GM21619 (cell line): ENCODE measurements around the gene GPA33.

Source experiments
- ATAC-seq: cut with Tn5 transposase; IDR thresholded peaks from one replicate; pipeline ENCODE4 v1.9.1; 2021; ENCODE audit not compliant: unreplicated experiment

GPA33 gene

DNA sequence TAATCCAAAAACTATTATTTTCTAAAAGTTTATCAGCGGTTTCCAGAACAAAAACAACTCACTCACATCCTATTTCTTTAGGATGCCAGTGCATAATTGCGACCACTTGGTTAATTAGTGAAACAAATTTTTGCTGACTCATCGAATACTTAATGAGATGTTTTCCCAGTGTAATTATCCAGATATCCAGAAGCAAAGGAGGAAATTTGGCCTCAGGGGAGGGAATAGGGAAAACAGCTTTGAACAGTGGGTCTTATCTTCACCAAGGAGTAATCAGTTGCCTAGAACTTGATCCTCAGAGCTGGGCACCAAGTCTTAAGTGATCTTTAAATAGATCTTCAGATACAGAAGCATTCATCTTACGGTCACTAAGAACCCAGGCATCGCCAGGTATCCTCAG, 28.0 kb upstream of the GPA33 start:
- ATAC-seq: no peak

DNA sequence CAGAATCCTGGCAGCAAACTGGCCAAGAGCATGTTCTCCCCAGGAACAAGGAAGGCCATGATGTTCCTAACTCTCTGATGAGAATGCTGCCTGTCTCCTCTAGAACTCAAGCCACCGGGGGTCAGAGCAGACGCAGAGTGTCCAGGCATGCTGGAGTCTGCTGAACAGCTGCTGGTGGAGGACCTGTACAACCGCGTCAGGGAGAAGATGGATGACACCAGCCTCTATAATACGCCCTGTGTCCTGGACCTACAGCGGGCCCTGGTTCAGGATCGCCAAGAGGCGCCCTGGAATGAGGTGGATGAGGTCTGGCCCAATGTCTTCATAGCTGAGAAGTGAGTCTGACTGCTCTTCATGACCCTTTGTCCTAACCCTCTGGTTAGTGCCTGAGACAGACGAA, 27.0 kb upstream of the GPA33 start:
- no peak for ATAC-seq

DNA sequence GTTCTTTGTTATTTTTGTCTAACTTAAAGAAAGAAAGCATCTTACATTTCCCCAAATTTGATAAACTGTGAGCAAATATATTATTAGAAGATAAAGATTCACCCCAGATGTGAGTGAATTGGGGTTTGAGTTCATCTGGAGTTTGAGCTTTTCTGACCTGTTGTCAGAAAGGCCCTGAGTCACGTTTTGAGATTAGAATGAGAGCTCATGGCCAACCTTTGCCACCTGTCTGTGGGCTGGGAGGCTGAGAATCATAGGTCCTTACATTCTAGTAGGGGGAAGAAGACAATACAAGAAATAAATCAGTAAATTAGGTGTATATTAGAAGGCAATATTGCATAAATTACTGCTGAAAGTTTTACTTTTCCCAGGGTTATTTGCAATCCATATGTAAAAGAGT, 26.0 kb upstream of the GPA33 start:
- no peak for ATAC-seq

DNA sequence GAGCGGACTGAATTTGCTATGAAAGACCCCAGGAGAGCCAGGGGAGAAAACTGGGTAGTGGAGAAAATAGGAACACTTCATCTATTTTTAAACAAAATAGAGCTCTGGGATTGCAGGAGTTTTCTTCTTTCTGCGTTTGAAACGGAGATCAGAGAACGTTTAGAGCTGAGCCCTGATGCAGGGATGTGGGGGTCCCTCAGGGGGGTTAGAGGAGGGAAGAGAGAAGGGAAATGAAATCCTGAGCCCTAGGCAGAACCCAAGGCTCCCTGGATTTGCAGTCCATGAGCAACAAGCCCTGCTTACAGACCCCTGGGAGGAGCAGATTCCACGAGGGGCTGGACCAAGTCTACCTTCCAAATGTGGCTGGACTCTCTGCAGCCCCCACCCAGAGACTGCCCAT, 25.5 kb upstream of the GPA33 start:
- ATAC-seq: no peak

DNA sequence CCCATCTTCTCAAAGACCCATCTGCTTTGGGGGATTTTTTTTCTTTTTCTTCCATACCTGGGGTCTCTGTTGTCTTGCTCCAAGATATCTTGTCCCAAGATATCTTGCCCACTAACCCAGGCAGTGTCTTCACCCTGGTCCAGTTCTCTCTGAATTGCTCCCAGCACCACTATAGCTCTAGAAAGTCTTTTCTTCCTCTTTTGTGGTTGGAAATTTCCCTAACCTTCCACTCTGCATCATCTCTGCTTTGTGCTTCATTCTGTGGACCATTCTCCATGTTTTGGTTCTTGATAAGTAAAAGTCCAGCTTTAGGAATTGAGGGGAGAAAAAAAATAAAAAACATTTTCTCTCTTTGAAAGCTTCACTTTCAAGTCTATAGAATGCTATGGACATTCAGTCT, 24.5 kb upstream of the GPA33 start:
- ATAC-seq: no peak

DNA sequence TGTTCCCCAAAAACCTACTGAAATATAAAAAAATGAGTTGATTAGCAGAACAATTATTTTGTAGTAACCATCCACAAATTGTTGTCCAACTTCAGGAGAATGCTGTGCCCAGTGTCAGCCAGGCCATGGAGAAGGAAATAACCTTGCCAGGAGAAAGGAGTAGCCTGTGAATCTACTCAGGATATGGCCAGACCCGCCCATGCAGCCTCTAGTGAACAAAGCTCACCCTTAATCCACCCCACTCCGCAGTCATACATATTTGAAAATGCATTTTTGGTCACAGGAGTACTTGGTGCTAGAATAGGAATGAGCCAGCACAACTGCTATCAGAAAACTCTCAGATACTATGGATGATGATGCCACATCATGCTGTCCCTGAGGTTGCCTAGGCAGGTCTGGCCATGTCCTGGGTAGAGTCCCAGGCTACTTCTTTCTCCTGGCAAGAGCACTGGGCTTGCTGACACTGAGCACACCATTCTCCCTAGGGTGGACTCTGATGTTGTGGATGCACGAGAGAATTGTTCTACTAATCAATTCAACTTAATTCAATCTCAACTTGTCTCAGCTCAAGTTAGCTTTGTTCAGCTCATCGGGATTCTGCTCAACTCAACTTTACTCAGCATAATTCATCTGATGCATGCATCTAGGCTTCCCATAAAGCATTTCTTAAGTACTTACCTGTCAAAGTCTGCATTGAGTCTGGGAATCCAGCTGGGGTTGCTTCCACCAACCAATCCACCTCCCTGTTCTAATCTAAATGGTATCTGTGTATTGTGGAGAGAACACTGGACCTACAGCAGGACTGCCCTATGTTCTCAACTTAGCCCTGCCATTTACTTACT, 21.9 kb upstream of the GPA33 start:
- no peak for ATAC-seq

DNA sequence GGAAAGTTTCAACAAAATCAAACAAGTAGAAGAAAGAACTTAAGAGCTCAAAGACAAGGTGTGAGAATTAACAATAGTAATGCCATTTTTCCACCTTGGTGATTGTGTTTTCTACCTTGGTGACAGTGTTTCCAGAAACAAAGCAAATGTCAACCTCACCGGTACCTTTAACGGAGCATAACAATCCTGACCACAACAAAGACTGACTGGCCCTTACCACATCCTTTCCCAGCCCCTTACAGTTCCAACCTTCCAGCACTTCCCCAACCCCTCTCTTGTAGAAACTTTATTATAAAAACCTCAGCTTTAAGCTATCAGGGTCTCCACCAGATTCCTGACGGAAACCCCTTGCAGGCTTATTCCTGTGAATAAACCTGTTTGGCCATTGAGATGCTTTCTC, 20.4 kb upstream of the GPA33 start:
- no peak for ATAC-seq

DNA sequence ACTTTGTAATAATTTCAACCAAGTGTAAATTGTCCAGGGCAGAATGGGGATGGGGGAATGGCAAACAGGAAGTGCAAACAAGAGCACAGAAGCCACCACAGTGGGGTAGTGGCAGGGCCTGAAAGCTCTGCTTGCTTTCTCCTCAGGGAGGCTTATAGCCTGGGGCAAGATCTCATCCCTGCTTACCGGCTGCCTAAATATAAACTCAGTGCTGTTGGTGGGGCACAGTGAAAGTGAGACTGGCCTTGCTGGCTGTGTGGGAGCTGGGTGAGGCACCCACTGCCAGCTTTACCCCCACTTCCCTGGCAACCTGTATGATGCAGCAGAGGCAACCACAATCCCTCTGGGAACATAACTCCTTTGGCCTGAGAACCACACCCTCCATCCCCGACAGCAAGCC, 18.9 kb upstream of the GPA33 start:
- ATAC-seq: no peak

DNA sequence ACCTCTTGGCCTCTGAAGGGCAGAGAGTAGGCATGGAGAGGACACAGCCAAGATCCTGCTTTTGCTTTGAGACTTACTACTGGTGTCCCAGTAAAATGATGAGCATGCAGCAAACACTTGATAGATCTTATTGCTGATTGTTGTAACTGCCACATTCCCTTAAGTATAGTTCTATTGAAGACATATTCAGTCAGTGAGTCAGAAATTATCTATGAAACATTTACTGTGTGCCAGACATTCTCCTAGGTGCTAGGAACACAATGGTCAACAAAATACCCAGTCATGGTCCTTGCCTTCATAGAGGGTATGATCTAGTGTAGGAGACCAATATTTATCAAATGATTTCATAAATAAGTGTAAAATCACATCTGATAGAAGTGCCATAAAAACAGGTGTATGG, 17.3 kb upstream of the GPA33 start:
- no peak for ATAC-seq

DNA sequence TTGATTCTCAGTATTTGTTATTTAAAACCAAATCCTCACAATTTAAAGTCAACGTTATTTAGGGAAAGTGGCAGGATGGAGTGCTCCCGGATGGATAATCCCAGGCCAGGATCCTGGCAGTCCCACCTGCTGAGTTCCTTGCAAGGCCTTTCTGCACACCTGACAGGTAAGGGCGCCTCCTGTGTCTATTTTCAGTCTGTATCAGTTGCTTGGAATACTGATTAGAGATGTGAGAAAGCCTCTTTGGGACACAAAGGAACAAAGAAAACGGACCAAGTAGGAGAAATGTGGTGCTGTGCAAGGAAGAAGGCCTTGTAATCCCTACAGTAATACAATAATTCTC, 15.9 kb upstream of the GPA33 start:
- no peak for ATAC-seq

DNA sequence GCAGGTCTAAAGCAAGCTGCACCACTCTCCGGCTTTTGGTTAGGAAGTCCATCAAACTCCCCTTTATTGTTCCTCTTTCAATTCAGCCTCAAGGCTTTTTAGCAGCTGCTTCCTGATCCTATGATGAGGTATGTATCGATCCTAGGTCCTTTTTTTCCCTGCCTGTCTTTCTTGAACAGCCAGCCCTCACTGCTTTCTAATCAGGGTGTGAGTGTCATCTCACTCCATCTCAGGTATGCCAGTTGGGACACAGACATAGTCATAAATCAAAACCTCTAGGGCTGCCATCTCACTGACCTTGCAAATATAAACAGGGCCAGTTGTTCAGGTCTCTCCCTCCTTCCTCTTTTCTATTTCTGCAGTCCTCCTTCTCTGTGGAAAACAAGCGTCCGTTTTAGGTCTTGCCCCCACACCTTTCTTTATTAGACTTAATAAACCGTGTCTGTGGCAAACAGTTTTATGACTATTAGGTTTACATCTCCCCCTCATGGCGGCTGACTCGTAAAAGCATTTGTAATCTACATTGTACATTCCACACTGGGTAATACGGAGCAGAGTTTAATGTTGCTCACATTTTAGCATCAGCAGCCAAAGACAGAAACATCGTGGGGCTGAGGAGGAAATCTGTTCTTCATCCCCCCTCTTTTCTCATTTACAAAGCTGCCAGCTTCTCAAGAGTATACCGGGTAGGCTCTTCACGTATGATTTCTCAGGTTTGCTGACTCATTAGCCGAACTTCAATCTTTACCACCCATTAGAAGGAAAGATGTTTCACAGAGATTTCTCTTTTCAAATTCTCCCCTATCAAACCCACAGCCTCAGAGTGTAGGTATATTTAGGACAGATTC, 15.3 kb upstream of the GPA33 start:
- ATAC-seq: no peak

DNA sequence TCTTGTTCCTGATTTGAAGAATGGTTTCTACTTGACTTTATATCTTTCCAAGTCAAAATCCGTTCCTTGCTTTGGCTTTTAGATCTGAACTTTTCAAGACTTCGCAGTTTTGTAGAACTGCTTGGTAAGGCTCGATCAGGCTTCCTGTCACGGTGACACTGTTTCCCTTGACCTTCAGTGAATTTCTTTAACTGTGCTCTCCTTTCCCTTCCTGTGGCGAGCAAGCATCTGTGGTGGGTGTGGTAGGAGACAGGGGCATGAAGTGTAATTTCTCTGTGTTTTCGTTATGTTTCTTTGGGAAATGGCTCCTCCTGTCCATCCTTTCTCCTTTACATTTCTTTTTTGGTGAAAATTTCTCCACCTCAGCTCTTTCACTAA, 14.1 kb upstream of the GPA33 start:
- no peak for ATAC-seq

DNA sequence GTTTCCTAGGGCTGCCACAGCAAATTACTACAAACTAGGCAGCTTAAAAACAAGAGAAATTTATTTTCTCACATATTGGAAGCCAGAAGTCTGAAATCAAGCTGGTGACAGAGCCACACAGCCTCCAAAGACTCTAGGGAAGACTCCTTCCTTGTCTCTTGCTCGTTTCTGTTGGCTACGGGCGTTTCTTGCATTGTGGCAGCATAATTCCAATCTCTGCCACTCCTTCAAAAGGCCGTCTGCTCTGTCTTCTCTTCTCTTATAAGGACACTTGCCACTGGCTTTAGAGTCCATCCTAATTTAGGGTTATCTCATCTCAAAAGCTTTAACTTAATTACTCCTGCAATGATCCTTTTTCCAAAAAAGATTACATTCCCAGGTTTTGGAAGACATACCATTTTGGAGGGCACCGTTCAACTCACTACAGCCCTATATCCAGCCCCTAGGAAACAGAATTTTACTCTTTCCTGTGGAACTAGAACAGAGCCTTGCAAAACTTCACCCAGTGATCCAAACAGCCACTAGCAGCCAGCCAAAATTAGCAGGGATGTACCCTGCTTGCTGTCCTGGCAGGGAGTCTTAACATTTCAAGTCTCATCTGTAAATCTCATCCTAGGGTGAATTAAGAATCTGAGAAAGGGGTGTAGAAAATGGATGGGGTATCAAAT, 12.9 kb upstream of the GPA33 start:
- ATAC-seq: no peak

DNA sequence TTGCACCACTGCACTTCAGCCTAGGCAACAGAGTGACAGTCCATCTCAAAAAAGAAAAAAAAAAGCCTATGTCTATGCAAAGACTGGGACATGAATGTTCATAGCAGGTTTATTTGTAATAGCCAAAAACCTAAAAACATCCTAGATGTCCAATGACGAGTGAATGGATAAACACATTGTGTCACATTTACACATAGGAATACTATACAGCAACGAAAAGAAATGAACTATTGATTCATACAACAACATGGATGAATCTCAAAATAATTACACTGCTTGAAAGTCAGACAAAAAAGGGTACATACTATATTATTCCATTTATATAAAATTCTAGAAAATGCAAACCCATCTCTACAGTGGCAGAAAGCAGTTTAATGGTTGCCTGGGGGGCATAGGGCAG, 11.6 kb upstream of the GPA33 start:
- no peak for ATAC-seq

DNA sequence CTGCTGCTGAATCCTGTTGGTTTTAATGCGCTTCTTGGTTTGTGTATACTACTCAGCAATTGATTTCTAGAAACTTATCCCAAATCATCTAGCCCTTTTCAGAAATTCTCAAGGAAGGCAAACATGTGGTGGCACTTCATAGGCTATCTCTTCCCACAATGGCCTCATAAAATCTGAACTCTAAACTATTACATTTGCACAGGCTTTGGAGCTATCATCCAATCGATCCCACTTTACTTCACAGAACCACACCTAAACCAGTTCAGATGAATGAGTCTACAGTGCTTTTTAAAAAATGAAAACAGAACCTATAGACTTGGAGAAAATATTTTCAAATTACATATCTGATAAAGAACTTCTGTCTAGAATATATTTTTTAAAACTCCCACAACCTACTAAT, 10.6 kb upstream of the GPA33 start:
- ATAC-seq: no peak

DNA sequence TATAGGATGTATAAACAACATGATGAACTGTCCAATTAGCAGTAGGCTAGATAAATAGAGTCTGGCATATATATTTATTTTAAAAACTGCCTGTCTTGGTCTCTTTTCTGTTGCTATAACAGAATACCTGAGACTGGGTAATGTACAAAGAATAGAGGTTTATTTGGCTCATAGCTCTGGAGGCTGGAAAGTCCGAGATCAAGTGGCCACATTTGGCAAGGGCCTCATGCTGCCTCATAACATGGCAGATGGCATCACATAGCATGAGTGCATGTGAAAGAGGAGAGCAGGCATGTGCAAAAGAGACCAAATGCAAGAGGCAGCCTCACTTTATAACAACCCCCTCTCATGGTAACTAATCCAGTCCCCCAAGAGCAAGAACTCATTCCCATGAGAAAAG, 9.7 kb upstream of the GPA33 start:
- ATAC-seq: no peak

DNA sequence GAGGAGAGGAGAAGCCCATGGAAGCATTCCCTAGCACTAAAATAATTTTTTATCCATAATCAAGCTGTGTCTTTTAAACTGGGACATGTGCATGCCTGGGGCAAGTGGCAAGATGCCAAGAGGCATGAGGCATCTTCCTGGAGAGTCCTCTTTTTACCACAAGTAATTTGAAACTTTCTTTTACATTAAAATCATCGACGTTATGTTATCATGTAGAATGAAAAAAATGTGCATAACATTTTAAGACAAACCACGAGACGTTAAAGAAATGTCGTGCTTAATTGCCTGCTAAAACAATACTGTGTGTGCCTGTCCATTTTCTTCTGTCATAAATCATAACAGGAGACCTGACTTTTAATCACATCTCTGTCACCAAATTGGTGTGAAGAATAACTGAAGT, 5.2 kb upstream of the GPA33 start:
- no peak for ATAC-seq

DNA sequence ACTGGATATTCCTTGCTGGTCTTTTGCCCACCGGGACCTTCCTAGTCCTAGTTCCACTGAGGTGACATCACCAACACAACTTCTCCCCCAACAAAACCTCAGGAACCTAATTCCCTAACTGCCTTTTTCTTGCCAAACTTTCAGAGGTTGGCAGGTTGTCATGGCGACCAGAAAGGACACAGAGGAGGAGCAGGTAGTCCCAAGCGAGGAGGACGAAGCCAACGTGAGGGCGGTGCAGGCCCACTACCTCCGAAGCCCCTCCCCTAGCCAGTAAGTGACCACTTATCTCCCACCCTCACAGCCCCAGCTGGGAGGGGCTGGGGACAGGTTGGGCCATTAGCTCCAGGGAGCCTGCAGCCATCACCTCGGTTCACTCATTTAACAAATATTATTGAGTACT, 4.5 kb upstream of the GPA33 start:
- no peak for ATAC-seq

DNA sequence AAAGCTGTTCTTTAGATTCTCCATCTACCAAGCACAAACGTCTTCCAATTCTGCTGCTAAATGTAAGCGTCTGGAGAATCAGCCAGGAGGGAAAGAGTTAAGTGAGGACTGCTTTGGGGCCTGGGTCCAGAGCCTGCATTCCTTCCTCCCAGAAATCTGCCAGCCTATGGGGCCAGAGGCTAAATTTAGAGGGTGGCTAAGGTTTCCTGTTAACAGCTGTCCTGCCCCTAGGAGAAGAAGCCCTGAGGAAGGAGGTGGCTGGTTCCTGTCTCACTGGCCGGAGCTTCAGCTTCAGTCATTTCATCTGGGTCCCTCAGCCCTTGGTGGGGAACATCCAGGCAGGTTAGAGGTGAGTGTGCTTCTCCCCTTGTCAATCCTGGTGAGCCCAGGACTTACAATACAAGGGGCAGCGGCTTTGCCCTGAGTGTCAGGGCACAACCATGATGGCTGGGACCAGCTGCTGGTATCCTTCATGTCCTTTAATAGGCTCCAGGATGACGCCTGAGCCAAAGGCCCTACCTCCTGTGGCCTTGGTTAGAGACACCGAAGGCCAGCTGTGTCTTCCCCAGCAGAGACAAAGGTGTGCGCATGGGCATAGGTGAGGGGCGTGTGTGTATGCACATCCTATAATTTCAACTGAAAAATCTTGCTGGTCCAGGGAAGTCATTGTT, 3.8 kb upstream of the GPA33 start, which contains the start of gene STYXL2:
TSS of gene STYXL2 (plus strand) at position 230 of the 671 bp plus-strand sequence. CDS start 775 bp downstream, outside the sequence.
- ATAC-seq: no peak

DNA sequence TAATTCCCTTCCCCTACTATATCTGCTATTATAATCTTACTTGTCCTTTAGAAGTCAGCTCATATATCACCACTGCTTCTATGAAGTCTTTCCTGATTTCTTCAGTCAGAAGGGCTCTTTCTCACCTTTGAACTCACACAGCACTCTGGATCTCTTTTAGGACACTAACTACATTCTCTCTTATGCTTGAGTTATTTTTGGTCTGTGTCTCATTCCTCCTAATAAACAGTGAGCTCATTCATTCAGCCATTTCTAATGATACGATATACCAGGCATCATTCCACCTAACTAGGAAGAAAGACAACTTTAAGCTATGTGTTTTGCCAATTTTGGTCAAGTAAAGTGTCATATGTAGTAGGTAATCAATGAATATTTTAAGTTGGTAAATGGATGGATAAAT, 2.5 kb upstream of the GPA33 start:
- ATAC-seq: no peak

DNA sequence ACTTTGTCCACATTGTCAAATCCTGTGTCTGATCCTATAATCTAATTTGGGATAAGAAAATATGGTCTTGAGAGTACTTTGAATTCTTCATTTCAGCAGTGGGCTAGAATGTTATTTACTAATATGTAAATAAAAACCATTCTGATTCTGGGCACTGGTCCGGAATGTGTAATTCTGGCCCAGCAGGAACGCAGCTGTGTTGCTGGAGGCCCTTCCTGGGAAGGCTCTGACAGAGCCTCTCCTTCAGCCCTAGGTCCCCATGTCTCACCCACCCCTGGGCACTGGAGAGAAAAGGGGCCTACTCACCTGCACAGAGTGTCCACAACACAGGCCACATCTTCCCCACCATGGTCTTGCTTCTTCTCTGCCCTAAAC, 251 bp downstream of the GPA33 start:
- ATAC-seq: no peak
